ENCODE results near the gene RAB9A. TPM values are rescaled to one million over a fixed set of nuclear protein-coding genes. Genes with fewer than 3 reads are reported as not detected.
"Not testable (repeated sequence)": the region's sequence is repeated elsewhere in the genome, so short reads cannot be mapped to it uniquely, and the experiment has no call there.

The RAB9A gene
- total RNA-seq, 1 donor from 2014 or later: 9.4 TPM

- Mint-ChIP-seq H3K9me3 (no peaks in the 10 kb centered on the region), H3K4me1 (ENCODE audit: low read depth) (peaks cover 27% of the 10 kb centered on the region), H3K27me3 (ENCODE audit: insufficient read depth) (no peaks in the 10 kb centered on the region), H3K27ac (no peak overlapping the region), H3K36me3 (ENCODE audit: low read depth) (peaks cover 10% of the 10 kb centered on the region), H3K4me3 (peak overlapping the region; percentile 88)
- no peak for DNase-seq (ENCODE audit: low spot score)
- intact Hi-C loops (cut with micrococcal nuclease): loop anchor here (5.0 to 10.0 kb wide), 4 partner anchors 762 to 1681 kb away; partner anchors contain the start of genes PIGA and PRPS2
Observed at GRCh38 chrX:13654116-13654515, 34.8 kb upstream of the RAB9A start.

- no peak overlapping the region for H3K4me3 Mint-ChIP-seq
- peaks cover 17% of the 10 kb centered on the region for H3K36me3 Mint-ChIP-seq (ENCODE audit: low read depth)
- peaks cover 28% of the 10 kb centered on the region for H3K4me1 Mint-ChIP-seq (ENCODE audit: low read depth)
- no peaks in the 10 kb centered on the region for H3K9me3 Mint-ChIP-seq
- intact Hi-C loops (cut with micrococcal nuclease): loop anchor here (10.0 kb wide), 2 partner anchors 1549 to 1679 kb away; partner anchors contain the start of gene PIGA
- DNase-seq (ENCODE audit: low spot score): no peak
- no peaks in the 10 kb centered on the region for H3K27me3 Mint-ChIP-seq (ENCODE audit: insufficient read depth)
- H3K27ac Mint-ChIP-seq: no peak overlapping the region
Observed at GRCh38 chrX:13655674-13656073, 33.3 kb upstream of the RAB9A start.

GRCh38 chrX:13658602-13659001, 30.3 kb upstream of the RAB9A start:
- no peak for DNase-seq (ENCODE audit: low spot score)
- intact Hi-C loops (cut with micrococcal nuclease): loop anchor here (1.0 to 10.0 kb wide), 4 partner anchors 92 to 1676 kb away; partner anchors contain the start of gene PIGA
- H3K4me3 Mint-ChIP-seq: no peak overlapping the region
- no peaks in the 10 kb centered on the region for H3K9me3 Mint-ChIP-seq
- H3K36me3 Mint-ChIP-seq (ENCODE audit: low read depth): peaks cover 24% of the 10 kb centered on the region
- peaks cover 23% of the 10 kb centered on the region for H3K4me1 Mint-ChIP-seq (ENCODE audit: low read depth)
- no peak overlapping the region for H3K27ac Mint-ChIP-seq
- no peaks in the 10 kb centered on the region for H3K27me3 Mint-ChIP-seq (ENCODE audit: insufficient read depth)

- no peak for DNase-seq (ENCODE audit: low spot score)
- H3K4me1 Mint-ChIP-seq (ENCODE audit: low read depth): peaks cover 23% of the 10 kb centered on the region
- H3K4me3 Mint-ChIP-seq: no peak overlapping the region
- no peak overlapping the region for H3K27ac Mint-ChIP-seq
- H3K27me3 Mint-ChIP-seq (ENCODE audit: insufficient read depth): no peaks in the 10 kb centered on the region
- intact Hi-C loops (cut with micrococcal nuclease): loop anchor here (10.0 kb wide), 2 partner anchors 1546 to 1676 kb away; partner anchors contain the start of gene PIGA
- H3K36me3 Mint-ChIP-seq (ENCODE audit: low read depth): peaks cover 24% of the 10 kb centered on the region
- H3K9me3 Mint-ChIP-seq: no peaks in the 10 kb centered on the region
Observed at GRCh38 chrX:13659063-13659462, 29.9 kb upstream of the RAB9A start.

- Mint-ChIP-seq H3K27me3 (ENCODE audit: insufficient read depth) (no peaks in the 10 kb centered on the region), H3K27ac (no peak overlapping the region), H3K9me3 (no peaks in the 10 kb centered on the region), H3K4me3 (no peak overlapping the region), H3K4me1 (ENCODE audit: low read depth) (peaks cover 9% of the 10 kb centered on the region), H3K36me3 (ENCODE audit: low read depth) (peaks cover 22% of the 10 kb centered on the region)
- intact Hi-C loops (cut with micrococcal nuclease): no loop called here
- no peak for DNase-seq (ENCODE audit: low spot score)
Observed at GRCh38 chrX:13661735-13662288, 27.1 kb upstream of the RAB9A start.

- Mint-ChIP-seq H3K27ac (no peak overlapping the region), H3K36me3 (ENCODE audit: low read depth) (peaks cover 20% of the 10 kb centered on the region), H3K9me3 (no peaks in the 10 kb centered on the region), H3K27me3 (ENCODE audit: insufficient read depth) (no peaks in the 10 kb centered on the region), H3K4me1 (ENCODE audit: low read depth) (peaks cover 9% of the 10 kb centered on the region), H3K4me3 (no peak overlapping the region)
- no peak for DNase-seq (ENCODE audit: low spot score)
- intact Hi-C loops (cut with micrococcal nuclease): no loop called here
Observed at GRCh38 chrX:13662355-13662791, 26.6 kb upstream of the RAB9A start.

GRCh38 chrX:13664020-13664419, 24.9 kb upstream of the RAB9A start:
- Mint-ChIP-seq H3K4me1 (ENCODE audit: low read depth) (peaks cover 3% of the 10 kb centered on the region), H3K4me3 (no peak overlapping the region), H3K27ac (no peak overlapping the region), H3K9me3 (no peaks in the 10 kb centered on the region), H3K27me3 (ENCODE audit: insufficient read depth) (no peaks in the 10 kb centered on the region), H3K36me3 (ENCODE audit: low read depth) (peaks cover 18% of the 10 kb centered on the region)
- intact Hi-C loops (cut with micrococcal nuclease): no loop called here
- DNase-seq (ENCODE audit: low spot score): no peak

- intact Hi-C loops (cut with micrococcal nuclease): loop anchor here (5.0 kb wide), 1 partner anchor 65 kb away; the partner anchor contains the start of genes OFD1 and TRAPPC2
- Mint-ChIP-seq H3K27ac (no peak overlapping the region), H3K27me3 (ENCODE audit: insufficient read depth) (no peaks in the 10 kb centered on the region), H3K9me3 (no peaks in the 10 kb centered on the region), H3K4me1 (ENCODE audit: low read depth) (peaks cover 13% of the 10 kb centered on the region), H3K36me3 (ENCODE audit: low read depth) (peaks cover 17% of the 10 kb centered on the region), H3K4me3 (no peak overlapping the region)
- DNase-seq (ENCODE audit: low spot score): no peak
Observed at GRCh38 chrX:13666836-13667235, 22.1 kb upstream of the RAB9A start.

GRCh38 chrX:13667919-13668318, 21.0 kb upstream of the RAB9A start:
- Mint-ChIP-seq H3K4me3 (no peak overlapping the region), H3K27me3 (ENCODE audit: insufficient read depth) (no peaks in the 10 kb centered on the region), H3K9me3 (no peaks in the 10 kb centered on the region), H3K27ac (no peak overlapping the region), H3K4me1 (ENCODE audit: low read depth) (peaks cover 13% of the 10 kb centered on the region), H3K36me3 (ENCODE audit: low read depth) (peaks cover 18% of the 10 kb centered on the region)
- no peak for DNase-seq (ENCODE audit: low spot score)
- intact Hi-C loops (cut with micrococcal nuclease): loop anchor here (5.0 kb wide), 1 partner anchor 64 kb away; the partner anchor contains the start of genes OFD1 and TRAPPC2

GRCh38 chrX:13669246-13669737, 19.6 kb upstream of the RAB9A start:
- Mint-ChIP-seq H3K36me3 (ENCODE audit: low read depth) (peaks cover 19% of the 10 kb centered on the region), H3K4me3 (peak overlapping the region; percentile 47), H3K4me1 (ENCODE audit: low read depth) (peaks cover 13% of the 10 kb centered on the region), H3K27ac (peak overlapping the region; percentile 90), H3K9me3 (no peaks in the 10 kb centered on the region), H3K27me3 (ENCODE audit: insufficient read depth) (no peaks in the 10 kb centered on the region)
- intact Hi-C loops (cut with micrococcal nuclease): loop anchor here (1.0 to 5.0 kb wide), 4 partner anchors 16 to 358 kb away; partner anchors contain the start of genes OFD1, RAB9A, TCEANC and TRAPPC2
- peak; percentile 29 for DNase-seq (ENCODE audit: low spot score)

GRCh38 chrX:13669755-13670154, 19.2 kb upstream of the RAB9A start:
- intact Hi-C loops (cut with micrococcal nuclease): loop anchor here (1.0 to 5.0 kb wide), 4 partner anchors 16 to 358 kb away; partner anchors contain the start of genes OFD1, RAB9A, TCEANC and TRAPPC2
- H3K27ac Mint-ChIP-seq: peak overlapping the region; percentile 90

GRCh38 chrX:13670197-13670596, 18.7 kb upstream of the RAB9A start:
- Mint-ChIP-seq H3K9me3 (no peaks in the 10 kb centered on the region), H3K36me3 (ENCODE audit: low read depth) (peaks cover 19% of the 10 kb centered on the region), H3K27ac (no peak overlapping the region), H3K4me3 (no peak overlapping the region), H3K27me3 (ENCODE audit: insufficient read depth) (no peaks in the 10 kb centered on the region), H3K4me1 (ENCODE audit: low read depth) (peaks cover 13% of the 10 kb centered on the region)
- intact Hi-C loops (cut with micrococcal nuclease): no loop called here
- DNase-seq (ENCODE audit: low spot score): no peak

More at GRCh38 chrX:13669755-13670154, 19.2 kb upstream of the RAB9A start:
- H3K4me3 Mint-ChIP-seq; H3K9me3 Mint-ChIP-seq; H3K27me3 Mint-ChIP-seq (ENCODE audit: insufficient read depth); DNase-seq (ENCODE audit: low spot score): not testable (repeated sequence)
- peaks cover 19% of the 10 kb centered on the region for H3K36me3 Mint-ChIP-seq (ENCODE audit: low read depth)
- H3K4me1 Mint-ChIP-seq (ENCODE audit: low read depth): peaks cover 13% of the 10 kb centered on the region

GRCh38 chrX:13673016-13673415, 15.9 kb upstream of the RAB9A start:
- Mint-ChIP-seq H3K27me3 (ENCODE audit: insufficient read depth) (no peaks in the 10 kb centered on the region), H3K27ac (no peak overlapping the region), H3K4me3 (no peak overlapping the region), H3K36me3 (ENCODE audit: low read depth) (peaks cover 15% of the 10 kb centered on the region), H3K4me1 (ENCODE audit: low read depth) (peaks cover 13% of the 10 kb centered on the region), H3K9me3 (no peaks in the 10 kb centered on the region)
- no peak for DNase-seq (ENCODE audit: low spot score)
- intact Hi-C loops (cut with micrococcal nuclease): no loop called here
